C4-2B (cell line): Measurements from ENCODE around the gene PORCN.
A peak's percentile ranks its signal among the peaks of the same experiment; 100 is the strongest.

Experiments used
- H3K27ac ChIP-seq: fragments of 450-650 bp; 2 replicates; pipeline ENCODE4 v1.5.1; 2017
- CTCF ChIP-seq: fragments of 450-650 bp; conservative IDR thresholded peaks from 2 replicates; pipeline ENCODE4 v1.5.1; 2017; ENCODE audit warnings: mild to moderate bottlenecking
- ZFX ChIP-seq: fragments of 450-650 bp; IDR thresholded peaks from 2 replicates; pipeline ENCODE4 v1.6.1; 2017

The PORCN gene

GRCh38 chrX:48496660-48497059, 12.1 kb upstream of the PORCN start:
- no peak overlapping the region for H3K27ac ChIP-seq
- TF ChIP-seq ZFX (no peak), CTCF (no peak)

DNA sequence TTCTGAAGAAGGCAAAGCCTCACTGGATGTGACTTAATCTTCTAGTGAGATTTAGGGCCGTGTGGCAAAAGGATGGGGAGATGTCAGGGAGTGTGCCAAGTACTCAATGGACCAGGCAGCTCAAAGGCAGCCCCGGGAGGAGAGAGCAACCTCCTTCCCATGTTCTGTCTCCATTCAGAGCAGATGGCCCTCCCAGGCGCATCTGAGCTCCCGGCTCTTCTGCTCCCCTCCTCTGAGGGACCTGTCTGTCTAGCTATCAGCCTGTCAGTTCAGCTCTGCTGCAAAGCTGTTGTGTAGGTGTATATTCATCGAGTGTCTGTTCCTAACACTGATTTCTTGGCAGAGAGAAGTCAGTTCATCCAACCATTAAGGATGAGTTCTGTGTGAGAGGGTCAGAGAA, 10.9 kb upstream of the PORCN start:
- H3K27ac ChIP-seq: no peak overlapping the region
- TF ChIP-seq CTCF (no peak), ZFX (no peak)

- no peak for TF ChIP-seq CTCF
- no peak for TF ChIP-seq ZFX
- H3K27ac ChIP-seq: no peak overlapping the region
Observed at GRCh38 chrX:48498374-48498809, 10.4 kb upstream of the PORCN start.

- TF ChIP-seq ZFX: no peak
- no peak for TF ChIP-seq CTCF
- H3K27ac ChIP-seq: no peak overlapping the region
Observed at GRCh38 chrX:48504261-48504660, 4.5 kb upstream of the PORCN start.

DNA sequence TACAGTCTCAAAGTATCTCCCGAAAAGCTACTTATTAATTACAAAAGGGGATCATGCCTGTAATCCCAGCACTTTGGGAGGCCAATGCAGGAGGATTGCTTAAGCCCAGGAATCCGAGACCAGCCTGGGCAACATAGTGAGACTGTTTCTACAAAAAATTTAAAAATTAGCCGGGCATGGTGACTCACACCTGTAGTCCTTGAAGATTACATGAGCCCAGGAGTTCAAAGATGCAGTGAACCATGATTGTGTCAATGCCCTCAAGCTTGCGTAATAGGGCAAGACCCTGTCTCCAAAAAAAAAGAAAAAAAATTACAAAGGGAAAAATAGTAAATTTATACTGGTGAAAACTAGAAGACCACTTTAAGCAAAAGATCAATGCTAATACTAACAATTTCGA, 3.3 kb upstream of the PORCN start:
- TF ChIP-seq CTCF (no peak), ZFX (no peak)
- no peak overlapping the region for H3K27ac ChIP-seq

DNA sequence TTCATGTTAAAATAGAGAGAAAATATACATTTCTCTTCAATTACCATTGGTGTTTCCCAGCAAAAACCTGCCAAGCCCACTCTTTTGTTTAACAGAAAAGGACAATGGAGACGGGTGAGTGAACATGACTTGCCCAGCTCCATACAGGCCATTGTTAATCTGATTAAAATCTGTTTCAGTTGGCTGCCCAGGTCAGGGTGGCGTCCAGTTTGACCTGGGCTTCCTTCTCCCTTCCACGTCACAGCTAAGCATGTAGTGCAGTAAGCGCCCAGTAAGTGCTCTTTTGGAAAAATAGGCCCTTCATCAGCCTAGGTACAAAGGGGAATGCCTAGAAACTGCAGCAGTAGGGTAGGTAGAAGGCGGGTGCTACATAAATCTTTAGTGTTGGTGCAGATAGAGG, 1.5 kb upstream of the PORCN start:
- no peak for TF ChIP-seq CTCF
- no peak for TF ChIP-seq ZFX
- no peak overlapping the region for H3K27ac ChIP-seq

GRCh38 chrX:48509245-48509590, 426 bp downstream of the PORCN start:
- no peak for TF ChIP-seq ZFX
- no peak for TF ChIP-seq CTCF
- H3K27ac ChIP-seq: peak overlapping the region; percentile 67
